ENCODE measurements around the gene SYNJ2.
"Not testable (repeated sequence)": the region's sequence is repeated elsewhere in the genome, so short reads cannot be mapped to it uniquely, and the experiment has no call there.

Gene SYNJ2

DNA sequence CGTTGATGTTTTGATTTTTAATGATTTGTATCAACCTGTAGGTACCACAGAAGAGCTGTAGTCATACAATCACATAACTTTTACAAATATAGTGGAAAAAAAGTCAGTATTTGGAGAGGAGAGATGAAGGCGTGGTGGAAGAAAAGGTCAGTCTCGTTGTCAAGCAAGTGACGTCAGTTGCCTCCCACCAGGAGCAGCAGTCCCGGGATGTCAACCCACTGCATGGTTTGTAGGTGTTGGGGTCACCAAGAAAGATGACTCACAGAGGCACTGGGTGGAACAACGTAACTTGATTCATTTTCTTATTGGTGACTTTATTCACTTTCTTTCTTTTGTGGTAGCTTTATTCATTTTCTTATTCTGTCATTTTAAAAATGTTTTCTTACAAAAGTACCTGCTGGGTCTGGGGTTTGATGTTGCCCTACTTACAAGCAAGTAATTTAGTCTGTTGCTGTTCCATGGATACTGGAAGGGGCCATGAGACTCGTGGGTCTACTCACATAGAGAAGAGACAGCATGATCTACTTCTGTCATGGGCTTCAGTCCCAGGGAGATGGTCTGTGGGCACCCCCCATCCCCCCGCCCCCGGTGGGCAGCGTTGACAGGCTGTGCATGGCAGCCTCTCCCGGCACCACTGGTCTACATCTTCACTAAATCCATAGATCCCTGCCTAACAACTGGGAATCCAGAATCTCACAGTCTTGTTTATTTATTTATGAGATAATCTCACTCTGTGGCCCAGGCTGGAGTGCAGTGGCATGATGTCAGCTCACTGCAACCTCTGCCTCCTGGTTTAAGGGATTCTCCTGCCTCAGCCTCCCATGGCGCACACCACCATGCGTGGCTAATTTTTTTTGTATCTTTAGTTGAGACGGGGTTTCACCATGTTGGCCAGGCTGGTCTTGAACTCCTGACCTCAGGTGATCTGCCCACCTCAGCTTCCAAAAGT lies 36.4 kb upstream of the SYNJ2 start:
- Histone ChIP-seq H2AFZ (ENCODE audit: low read length) (no peak overlapping the region), H3K79me2 (ENCODE audit: insufficient read depth, low read length) (no peaks in the 10 kb centered on the region), H3K27ac (ENCODE audit: low read depth, low read length, poor library complexity, severe bottlenecking) (no peak overlapping the region), H3K9ac (ENCODE audit: low read length) (no peak overlapping the region), H3K9me2 (ENCODE audit: low read depth, low read length) (no peaks in the 10 kb centered on the region), H4K20me1 (ENCODE audit: insufficient read depth, low read length) (no peaks in the 10 kb centered on the region), H3K4me2 (ENCODE audit: low read length) (no peak overlapping the region), H3K9me3 (ENCODE audit: low read length) (no peaks in the 10 kb centered on the region), H3K36me3 (ENCODE audit: insufficient read depth, low read length) (no peaks in the 10 kb centered on the region; the same call in 1 of the 2 replicates), H3K27me3 (ENCODE audit: insufficient read depth, low read length) (peaks cover 4% of the 10 kb centered on the region; the same call in 1 of the 2 replicates), H3F3A (ENCODE audit: insufficient read depth, low read length) (no peaks in the 10 kb centered on the region), H3K4me3 (ENCODE audit: low read depth, low read length, poor library complexity, severe bottlenecking) (no peak overlapping the region), H3K4me1 (ENCODE audit: insufficient read depth, low read length, severe bottlenecking) (no peaks in the 10 kb centered on the region)
- TF ChIP-seq, protein P1, sequence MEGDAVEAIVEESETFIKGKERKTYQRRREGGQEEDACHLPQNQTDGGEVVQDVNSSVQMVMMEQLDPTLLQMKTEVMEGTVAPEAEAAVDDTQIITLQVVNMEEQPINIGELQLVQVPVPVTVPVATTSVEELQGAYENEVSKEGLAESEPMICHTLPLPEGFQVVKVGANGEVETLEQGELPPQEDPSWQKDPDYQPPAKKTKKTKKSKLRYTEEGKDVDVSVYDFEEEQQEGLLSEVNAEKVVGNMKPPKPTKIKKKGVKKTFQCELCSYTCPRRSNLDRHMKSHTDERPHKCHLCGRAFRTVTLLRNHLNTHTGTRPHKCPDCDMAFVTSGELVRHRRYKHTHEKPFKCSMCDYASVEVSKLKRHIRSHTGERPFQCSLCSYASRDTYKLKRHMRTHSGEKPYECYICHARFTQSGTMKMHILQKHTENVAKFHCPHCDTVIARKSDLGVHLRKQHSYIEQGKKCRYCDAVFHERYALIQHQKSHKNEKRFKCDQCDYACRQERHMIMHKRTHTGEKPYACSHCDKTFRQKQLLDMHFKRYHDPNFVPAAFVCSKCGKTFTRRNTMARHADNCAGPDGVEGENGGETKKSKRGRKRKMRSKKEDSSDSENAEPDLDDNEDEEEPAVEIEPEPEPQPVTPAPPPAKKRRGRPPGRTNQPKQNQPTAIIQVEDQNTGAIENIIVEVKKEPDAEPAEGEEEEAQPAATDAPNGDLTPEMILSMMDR (IDR thresholded peaks at IDR 0.05; ENCODE audit: low read length), result no peak
- no peak for TF ChIP-seq EZH2 (IDR thresholded peaks at IDR 0.05; ENCODE audit: borderline replicate concordance, low read length)

DNA sequence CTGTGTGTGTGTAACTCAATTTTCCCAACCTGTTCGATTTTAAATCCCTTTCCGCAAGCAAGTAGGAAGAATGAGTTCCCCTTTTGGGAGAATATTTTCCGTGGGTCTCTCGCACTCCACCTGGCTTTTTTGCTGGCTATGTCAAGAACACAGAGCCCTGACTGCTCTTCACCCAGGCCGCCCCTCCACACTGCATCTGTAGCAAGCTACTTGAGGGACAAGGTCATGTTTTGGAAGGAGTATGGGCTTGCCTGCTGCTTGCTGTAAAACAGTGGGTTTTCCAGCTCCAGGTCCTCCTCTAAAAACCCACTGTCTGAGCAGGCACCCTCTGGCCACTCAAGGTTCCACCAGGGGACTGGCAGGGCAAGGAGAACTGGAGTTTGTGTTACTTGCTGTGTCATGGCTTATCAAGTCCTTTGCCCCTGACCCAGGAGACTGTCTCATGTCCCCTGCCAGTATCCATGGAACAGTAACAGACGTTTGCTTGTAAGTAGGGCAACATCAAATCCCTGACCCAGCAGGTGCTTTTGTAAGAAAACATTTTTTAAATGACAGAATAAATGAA lies 35.5 kb upstream of the SYNJ2 start:
- Histone ChIP-seq H3K9me3 (ENCODE audit: low read length) (no peaks in the 10 kb centered on the region), H3K9me2 (ENCODE audit: low read depth, low read length) (no peaks in the 10 kb centered on the region), H3K4me2 (ENCODE audit: low read length) (no peak overlapping the region), H3K79me2 (ENCODE audit: insufficient read depth, low read length) (no peaks in the 10 kb centered on the region), H3K9ac (ENCODE audit: low read length) (no peak overlapping the region), H3K27me3 (ENCODE audit: insufficient read depth, low read length) (peaks cover 4% of the 10 kb centered on the region; the same call in 1 of the 2 replicates), H2AFZ (ENCODE audit: low read length) (no peak overlapping the region), H4K20me1 (ENCODE audit: insufficient read depth, low read length) (no peaks in the 10 kb centered on the region), H3K4me3 (ENCODE audit: low read depth, low read length, poor library complexity, severe bottlenecking) (no peak overlapping the region), H3K27ac (ENCODE audit: low read depth, low read length, poor library complexity, severe bottlenecking) (no peak overlapping the region), H3K4me1 (ENCODE audit: insufficient read depth, low read length, severe bottlenecking) (no peaks in the 10 kb centered on the region), H3K36me3 (ENCODE audit: insufficient read depth, low read length) (no peaks in the 10 kb centered on the region; the same call in 1 of the 2 replicates), H3F3A (ENCODE audit: insufficient read depth, low read length) (no peaks in the 10 kb centered on the region)
- TF ChIP-seq, protein P1 (IDR thresholded peaks at IDR 0.05; ENCODE audit: low read length), result no peak
- TF ChIP-seq EZH2 (IDR thresholded peaks at IDR 0.05; ENCODE audit: borderline replicate concordance, low read length), result no peak

DNA sequence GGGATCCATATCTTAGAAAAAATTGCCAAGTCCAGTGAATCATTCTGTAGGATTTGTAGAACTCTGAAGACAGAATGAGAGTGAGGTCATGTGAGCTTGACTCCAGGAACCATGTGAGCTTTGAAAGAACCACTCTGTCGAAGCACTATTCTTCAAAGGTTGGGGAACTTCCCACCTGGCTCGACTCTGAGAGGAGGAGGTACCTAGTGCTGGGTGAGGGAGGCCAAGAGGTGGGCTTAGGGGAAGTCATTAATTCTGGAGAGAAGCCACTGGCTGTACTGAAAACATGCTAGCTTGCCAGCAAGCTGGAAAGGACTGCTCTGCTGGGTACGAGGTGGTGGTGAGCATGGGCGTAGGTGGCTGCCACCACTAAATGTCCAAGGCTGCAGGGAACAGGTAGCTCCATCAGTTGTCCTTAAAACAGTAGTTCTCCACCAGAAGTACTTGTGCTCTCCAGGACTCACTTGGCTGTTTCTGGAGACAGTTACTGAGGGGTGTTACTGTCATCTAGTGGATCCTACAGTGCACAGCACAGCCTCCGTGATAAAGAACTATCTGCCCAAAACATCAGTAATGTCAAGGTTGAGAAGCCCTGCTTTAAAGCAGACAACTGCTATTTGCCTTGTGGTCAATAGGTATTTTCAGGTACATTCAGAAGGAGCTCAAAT lies 34.7 kb upstream of the SYNJ2 start:
- TF ChIP-seq, protein P1 (IDR thresholded peaks at IDR 0.05; ENCODE audit: low read length), result peak; percentile 53
- TF ChIP-seq EZH2 (IDR thresholded peaks at IDR 0.05; ENCODE audit: borderline replicate concordance, low read length), result no peak

DNA sequence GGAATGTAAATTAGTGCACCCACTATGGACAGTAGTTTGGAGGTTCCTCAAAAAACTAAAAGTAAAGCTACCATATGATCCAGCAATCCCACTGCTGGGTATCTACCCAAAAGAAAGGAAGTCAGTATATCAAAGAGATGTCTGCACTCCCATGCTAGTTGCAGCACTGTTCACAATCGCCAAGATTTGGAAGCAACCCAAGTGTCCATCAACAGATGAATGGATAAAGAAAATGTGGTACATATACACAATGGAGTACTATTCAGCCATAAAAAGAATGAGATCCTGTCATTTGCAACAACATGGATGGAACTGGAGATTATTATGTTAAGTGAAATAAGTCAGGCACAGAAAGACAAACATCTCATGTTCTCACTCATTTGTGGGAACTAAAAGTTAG lies 30.8 kb upstream of the SYNJ2 start:
- not testable (repeated sequence) for H3K27me3 ChIP-seq (ENCODE audit: insufficient read depth, low read length); H3K4me2 ChIP-seq (ENCODE audit: low read length); H3F3A ChIP-seq (ENCODE audit: insufficient read depth, low read length); H3K79me2 ChIP-seq (ENCODE audit: insufficient read depth, low read length); H4K20me1 ChIP-seq (ENCODE audit: insufficient read depth, low read length); H3K9me2 ChIP-seq (ENCODE audit: low read depth, low read length); H3K27ac ChIP-seq (ENCODE audit: low read depth, low read length, poor library complexity, severe bottlenecking); H3K36me3 ChIP-seq (ENCODE audit: insufficient read depth, low read length); H3K4me1 ChIP-seq (ENCODE audit: insufficient read depth, low read length, severe bottlenecking); H3K4me3 ChIP-seq (ENCODE audit: low read depth, low read length, poor library complexity, severe bottlenecking); H3K9ac ChIP-seq (ENCODE audit: low read length); H3K9me3 ChIP-seq (ENCODE audit: low read length); H2AFZ ChIP-seq (ENCODE audit: low read length)

More for the DNA sequence above, 34.7 kb upstream of the SYNJ2 start:
- no peak overlapping the region for H3K4me2 ChIP-seq (ENCODE audit: low read length)
- H4K20me1 ChIP-seq (ENCODE audit: insufficient read depth, low read length), result no peaks in the 10 kb centered on the region
- H3K4me1 ChIP-seq (ENCODE audit: insufficient read depth, low read length, severe bottlenecking), result no peaks in the 10 kb centered on the region
- no peaks in the 10 kb centered on the region for H3F3A ChIP-seq (ENCODE audit: insufficient read depth, low read length)
- H3K9me2 ChIP-seq (ENCODE audit: low read depth, low read length), result no peaks in the 10 kb centered on the region
- H3K79me2 ChIP-seq (ENCODE audit: insufficient read depth, low read length), result no peaks in the 10 kb centered on the region
- H3K27me3 ChIP-seq (ENCODE audit: insufficient read depth, low read length), result peaks cover 4% of the 10 kb centered on the region; the same call in 1 of the 2 replicates
- no peak overlapping the region for H2AFZ ChIP-seq (ENCODE audit: low read length)
- no peaks in the 10 kb centered on the region; the same call in 1 of the 2 replicates for H3K36me3 ChIP-seq (ENCODE audit: insufficient read depth, low read length)
- H3K9ac ChIP-seq (ENCODE audit: low read length), result no peak overlapping the region
- H3K4me3 ChIP-seq (ENCODE audit: low read depth, low read length, poor library complexity, severe bottlenecking), result no peak overlapping the region
- H3K9me3 ChIP-seq (ENCODE audit: low read length), result no peaks in the 10 kb centered on the region
- no peak overlapping the region for H3K27ac ChIP-seq (ENCODE audit: low read depth, low read length, poor library complexity, severe bottlenecking)
